Natural killer cell (primary cell): ENCODE measurements around the gene ABCA8. TPM values are rescaled to one million over a fixed set of nuclear protein-coding genes. Genes with fewer than 3 reads are reported as not detected.

Experiments
- ATAC-seq, 3 donors: fragments of 150-1000 bp in 2 of 3; fragments of 200-7000 bp in 1 of 3; cut with Tn5 transposase; 1 replicate in 1 of 3; 2 replicates in 2 of 3; pipeline ENCODE4 v1.10.0; 2021; ENCODE audit warnings: mild to moderate bottlenecking in 2 of 3, moderate library complexity in 2 of 3
- DNase-seq, 2 donors: peaks; one replicate each; pipeline versions ENCODE4 v3.0.0 to v3.0.0-alpha.2; 2013 to 2021; ENCODE audit warnings: mixed read lengths in 1 of 2
- H3K27ac ChIP-seq: one replicate; pipeline ENCODE4 v1.5.1; 2013; ENCODE audit warnings: mild to moderate bottlenecking, low read length
- H3K27me3 ChIP-seq: one replicate; pipeline ENCODE4 v1.6.1; 2013; ENCODE audit warnings: low read length; ENCODE audit not compliant: control insufficient read depth, insufficient read depth
- H3K36me3 ChIP-seq: one replicate; pipeline ENCODE4 v1.6.1; 2013; ENCODE audit warnings: low read length; ENCODE audit not compliant: control insufficient read depth, insufficient read depth
- H3K4me1 ChIP-seq: one replicate; pipeline ENCODE4 v1.6.1; 2013; ENCODE audit warnings: low read length; ENCODE audit not compliant: control insufficient read depth, insufficient read depth
- H3K4me3 ChIP-seq: one replicate; pipeline ENCODE4 v1.5.1; 2013; ENCODE audit warnings: low read length
- H3K9me3 ChIP-seq: one replicate; pipeline ENCODE4 v1.6.1; 2013; ENCODE audit warnings: low read length; ENCODE audit not compliant: control insufficient read depth, insufficient read depth
- H3K27ac Mint-ChIP-seq, 2 donors: one replicate each; pipeline ENCODE4 v1.8.0; 2022; ENCODE audit warnings: mild to moderate bottlenecking in 2 of 2, mixed read lengths in 2 of 2, moderate library complexity in 1 of 2
- H3K27me3 Mint-ChIP-seq, 2 donors: one replicate each; pipeline ENCODE4 v1.8.0; 2022; ENCODE audit warnings: low read depth in 2 of 2, mixed read lengths in 2 of 2
- H3K36me3 Mint-ChIP-seq: one replicate; pipeline ENCODE4 v1.8.0; 2022; ENCODE audit warnings: mixed read lengths
- H3K4me1 Mint-ChIP-seq, 2 donors: one replicate each; pipeline ENCODE4 v1.8.0; 2022; ENCODE audit warnings: mixed read lengths in 2 of 2
- H3K4me3 Mint-ChIP-seq: one replicate; pipeline ENCODE4 v1.8.0; 2022; ENCODE audit warnings: mild to moderate bottlenecking, moderate library complexity, mixed read lengths
- H3K9me3 Mint-ChIP-seq, 2 donors: one replicate each; pipeline ENCODE4 v1.8.0; 2022; ENCODE audit warnings: mixed read lengths in 2 of 2
- CTCF ChIP-seq: fragments of 200-600 bp; IDR thresholded peaks from one replicate; pipeline ENCODE4 v1.8.0; 2022; ENCODE audit warnings: antibody characterized with exemption
- WGBS: methylation state at CpG from one replicate; pipeline ENCODE4 v1.1.7; 2013; ENCODE audit warnings: missing lambda C conversion rate; ENCODE audit not compliant: insufficient coverage; 5-methylcytosine and 5-hydroxymethylcytosine counted together
- intact Hi-C: fragments of 100-400 bp; cut with micrococcal nuclease; formaldehyde crosslinking; loops from one replicate; pipeline ENCODE4 v1.14.2; 2022
- total RNA-seq, 4 donors: library from RNA; stranded (reverse); fragments of 120-200 nt in 1 of 4; gene quantifications; one replicate each; pipeline versions ENCODE4 v1.2.3 to v1.2.4, GENCODE V29; 2013 to 2022

ABCA8 gene
- total RNA-seq, 3 donors from 2014 or later (not counting 1 experiment from before 2014, with no cell fraction given), result not detected

- H3K27ac Mint-ChIP-seq, result no peak overlapping the region
- no peaks in the 10 kb centered on the region for H3K27me3 ChIP-seq
- no peak overlapping the region for H3K27ac ChIP-seq
- WGBS, result 78% methylated on average over 3 of the region's 3 CpGs
- H3K4me1 Mint-ChIP-seq, result no peaks in the 10 kb centered on the region
- no peaks in the 10 kb centered on the region for H3K9me3 Mint-ChIP-seq
- peaks cover 1 to 9% of the 10 kb centered on the region in 2 donors for H3K27me3 Mint-ChIP-seq
- no peaks in the 10 kb centered on the region for H3K4me1 ChIP-seq
- no peak for TF ChIP-seq CTCF
- H3K36me3 ChIP-seq, result no peaks in the 10 kb centered on the region
- DNase-seq (no peak), ATAC-seq (no peak)
- no peak overlapping the region for H3K4me3 ChIP-seq
- intact Hi-C loops, result no loop called here
- no peaks in the 10 kb centered on the region for H3K36me3 Mint-ChIP-seq
- no peak overlapping the region for H3K4me3 Mint-ChIP-seq
- H3K9me3 ChIP-seq, result no peaks in the 10 kb centered on the region
Observed at GRCh38 chr17:68822719-68823289, 132.4 kb downstream of the ABCA8 start.

GRCh38 chr17:68821860-68822696, 133.1 kb downstream of the ABCA8 start:
- no peak for ATAC-seq
- Histone ChIP-seq H3K27me3 (no peaks in the 10 kb centered on the region), H3K36me3 (no peaks in the 10 kb centered on the region), H3K27ac (no peak overlapping the region), H3K9me3 (no peaks in the 10 kb centered on the region), H3K4me3 (no peak overlapping the region), H3K4me1 (no peaks in the 10 kb centered on the region)
- H3K4me3 Mint-ChIP-seq, result no peak overlapping the region
- no peaks in the 10 kb centered on the region for H3K36me3 Mint-ChIP-seq
- H3K27ac Mint-ChIP-seq, result no peak overlapping the region
- peaks cover 0 to 9% of the 10 kb centered on the region in 2 donors for H3K27me3 Mint-ChIP-seq
- no peaks in the 10 kb centered on the region for H3K4me1 Mint-ChIP-seq
- 93% methylated on average over 3 of the region's 3 CpGs for WGBS
- no peak for DNase-seq
- no peak for TF ChIP-seq CTCF
- intact Hi-C loops, result no loop called here
- no peaks in the 10 kb centered on the region for H3K9me3 Mint-ChIP-seq

- Mint-ChIP-seq H3K4me3 (no peak overlapping the region), H3K36me3 (no peaks in the 10 kb centered on the region), H3K27me3 (peaks cover 0 to 9% of the 10 kb centered on the region in 2 donors), H3K27ac (no peak overlapping the region), H3K9me3 (no peaks in the 10 kb centered on the region), H3K4me1 (no peaks in the 10 kb centered on the region)
- no peaks in the 10 kb centered on the region for H3K36me3 ChIP-seq
- no peak for TF ChIP-seq CTCF
- H3K9me3 ChIP-seq, result no peaks in the 10 kb centered on the region
- DNase-seq (no peak), ATAC-seq (no peak)
- no peak overlapping the region for H3K4me3 ChIP-seq
- intact Hi-C loops, result no loop called here
- H3K27me3 ChIP-seq, result no peaks in the 10 kb centered on the region
- 90% methylated on average over 8 of the region's 8 CpGs for WGBS
- no peaks in the 10 kb centered on the region for H3K4me1 ChIP-seq
- H3K27ac ChIP-seq, result no peak overlapping the region
Observed at GRCh38 chr17:68820825-68821481, 134.2 kb downstream of the ABCA8 start.
